Fibroblast of peridontal ligament (primary cell): ENCODE measurements around the gene P2RY12.
"Not testable (repeated sequence)": the region's sequence is repeated elsewhere in the genome, so short reads cannot be mapped to it uniquely, and the experiment has no call there.

Source experiments
- DNase-seq: peaks from one replicate; pipeline ENCODE4 v3.0.0-alpha.2; 2010; ENCODE audit errors: extremely low read depth

The P2RY12 gene

DNA sequence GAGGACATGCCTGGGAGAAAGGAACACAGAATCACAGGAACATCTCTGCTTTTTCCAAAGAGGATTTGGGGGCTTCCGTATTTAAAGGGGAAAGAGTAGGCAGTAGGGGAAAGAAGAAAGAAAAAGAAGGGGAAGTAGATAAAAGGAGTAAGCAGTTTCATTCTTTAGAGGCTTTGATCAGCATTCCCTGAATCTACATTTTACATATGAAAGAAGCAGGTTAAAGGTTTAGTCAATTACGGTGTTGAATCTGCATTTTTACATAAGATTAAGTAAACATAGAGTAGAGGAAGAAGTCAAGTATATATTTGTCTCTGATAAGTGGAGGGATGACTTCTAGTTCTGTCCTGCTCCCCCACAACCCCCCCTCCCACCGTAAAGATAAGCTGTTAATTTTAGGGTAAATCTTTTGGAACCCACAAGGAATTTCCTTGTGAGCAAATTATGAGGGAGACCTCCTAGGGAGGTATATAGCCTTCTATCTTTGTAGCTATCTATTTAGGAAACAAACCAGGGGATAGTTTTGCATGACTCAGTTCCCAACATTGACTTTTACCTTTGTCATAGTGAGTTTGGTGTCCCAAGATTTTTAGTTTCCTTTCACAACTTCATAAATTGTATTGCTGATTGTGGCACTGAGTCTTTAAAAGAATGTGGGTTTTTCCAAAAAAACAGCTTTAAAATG is 8.7 kb upstream of the P2RY12 start:
- no peak for DNase-seq

DNA sequence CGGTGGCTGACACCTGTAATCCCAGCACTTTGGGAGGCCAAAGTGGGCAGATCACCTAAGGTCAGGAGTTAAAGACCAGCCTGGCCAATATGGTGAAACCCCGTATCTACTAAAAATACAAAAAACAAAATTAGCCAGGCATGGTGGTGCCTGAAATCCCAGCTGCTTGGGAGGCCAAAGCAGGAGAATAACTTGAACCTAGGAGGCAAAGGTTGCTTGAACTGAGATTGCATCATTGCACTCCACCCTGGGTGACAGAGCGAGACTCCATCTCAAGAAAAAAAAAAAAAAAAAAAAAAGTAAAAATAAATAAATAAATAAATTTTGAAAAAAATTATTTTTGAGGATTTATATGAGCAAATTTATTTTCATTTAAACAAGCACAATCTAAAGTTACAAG is 7.6 kb upstream of the P2RY12 start:
- not testable (repeated sequence) for DNase-seq

GRCh38 chr3:151391720-151392119 is 7.2 kb upstream of the P2RY12 start:
- DNase-seq = no peak

GRCh38 chr3:151387842-151388241 is 3.3 kb upstream of the P2RY12 start:
- no peak for DNase-seq

- DNase-seq = no peak
Observed at GRCh38 chr3:151387432-151387831, 2.9 kb upstream of the P2RY12 start.

GRCh38 chr3:151386056-151386455 is 1.5 kb upstream of the P2RY12 start:
- peak; percentile 81 for DNase-seq

DNA sequence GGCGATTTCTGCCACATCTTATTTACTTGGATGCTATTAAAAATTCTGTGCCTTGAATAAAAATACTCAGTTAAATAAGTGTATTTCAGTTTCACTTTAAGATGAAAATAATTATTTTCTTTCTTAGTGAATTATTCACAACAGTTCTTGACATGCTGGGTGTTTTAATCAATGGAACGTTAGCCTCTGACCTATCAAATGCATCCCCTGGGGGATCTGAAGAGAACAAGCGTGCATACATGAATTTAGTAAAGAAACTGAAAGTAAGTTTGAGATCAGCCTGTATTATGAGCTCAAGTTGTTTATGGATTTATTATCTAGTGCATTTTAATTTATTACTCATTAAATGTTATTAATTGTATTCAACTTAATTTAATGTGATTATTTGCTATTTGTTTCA is 597 bp downstream of the P2RY12 start:
- DNase-seq = no peak

- DNase-seq = no peak
Observed at GRCh38 chr3:151383111-151383510, 1.4 kb downstream of the P2RY12 start.

- no peak for DNase-seq
Observed at GRCh38 chr3:151382671-151383070, 1.9 kb downstream of the P2RY12 start.

DNA sequence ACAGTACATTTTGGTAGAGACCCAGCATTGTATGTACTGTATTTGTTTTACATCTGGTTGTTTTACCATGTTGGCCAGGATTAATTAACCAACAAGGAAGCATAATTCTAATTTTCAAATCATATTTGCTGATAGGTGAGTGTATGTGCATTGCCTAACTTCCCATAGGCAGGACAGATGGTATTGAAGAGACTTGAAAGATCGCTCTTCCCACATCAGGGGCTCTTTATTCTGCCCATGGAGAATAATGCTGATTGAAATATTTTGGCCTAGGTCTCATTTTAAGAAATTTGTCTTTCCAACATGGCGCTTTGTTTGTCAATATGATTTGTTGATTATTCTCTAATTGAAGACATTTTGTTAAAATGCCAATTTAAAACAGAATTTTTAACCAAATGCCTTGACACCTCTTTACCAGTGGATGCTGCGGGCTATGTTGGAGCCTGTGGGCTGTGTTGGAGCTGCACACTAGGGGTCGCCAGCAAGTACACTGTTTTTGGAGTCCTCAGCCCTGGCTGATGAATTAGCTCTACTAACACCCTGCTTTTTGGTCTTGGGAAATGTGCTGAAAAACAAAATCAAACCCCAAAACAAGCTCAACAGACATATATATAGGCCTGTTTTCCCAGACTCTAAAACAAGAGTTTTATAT is 5.3 kb downstream of the P2RY12 start:
- no peak for DNase-seq

GRCh38 chr3:151377768-151378385 is 6.7 kb downstream of the P2RY12 start:
- no peak for DNase-seq

- peak; percentile 63 for DNase-seq
Observed at GRCh38 chr3:151372063-151372820, 12.3 kb downstream of the P2RY12 start.

DNA sequence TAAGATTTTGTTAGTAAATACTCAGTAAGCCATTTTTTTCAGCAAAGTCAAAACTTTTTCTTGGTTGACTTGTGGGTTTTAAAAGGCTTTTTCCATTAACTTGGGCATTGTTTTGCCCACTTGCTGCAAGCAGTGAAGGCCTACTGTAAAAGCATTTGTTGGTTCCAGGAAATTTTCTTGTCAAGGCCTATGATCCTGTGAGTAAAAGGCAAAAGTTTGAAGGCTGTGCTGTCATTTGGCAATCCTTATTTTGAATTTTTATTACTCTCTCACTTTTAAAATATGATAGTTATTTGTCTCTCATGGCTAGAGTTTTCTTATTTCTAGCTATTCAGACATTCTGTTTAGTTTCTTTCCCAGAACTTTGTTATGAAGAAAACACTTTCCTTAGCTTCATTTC is 13.0 kb downstream of the P2RY12 start:
- DNase-seq = peak; percentile 64

DNA sequence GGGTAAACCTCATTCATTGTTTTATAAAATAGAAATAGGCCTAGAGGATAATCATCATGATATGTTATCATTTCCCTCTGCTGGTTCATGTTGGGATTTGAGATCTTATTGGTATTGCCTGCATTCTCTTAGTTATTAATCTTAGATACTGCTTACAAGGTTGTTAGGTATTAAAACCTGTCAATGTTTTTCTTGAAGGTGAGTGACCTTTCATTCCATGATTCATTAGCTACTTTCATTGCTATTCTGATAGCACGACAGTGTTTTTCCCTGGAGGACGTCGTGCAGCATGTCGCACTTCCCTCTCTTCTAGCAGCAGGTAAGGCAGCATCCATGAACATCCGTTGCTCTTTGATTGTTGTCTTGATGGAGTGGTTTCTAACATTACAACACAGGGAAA is 17.1 kb downstream of the P2RY12 start:
- peak; percentile 48 for DNase-seq

GRCh38 chr3:151366993-151367392 is 17.6 kb downstream of the P2RY12 start:
- no peak for DNase-seq

DNA sequence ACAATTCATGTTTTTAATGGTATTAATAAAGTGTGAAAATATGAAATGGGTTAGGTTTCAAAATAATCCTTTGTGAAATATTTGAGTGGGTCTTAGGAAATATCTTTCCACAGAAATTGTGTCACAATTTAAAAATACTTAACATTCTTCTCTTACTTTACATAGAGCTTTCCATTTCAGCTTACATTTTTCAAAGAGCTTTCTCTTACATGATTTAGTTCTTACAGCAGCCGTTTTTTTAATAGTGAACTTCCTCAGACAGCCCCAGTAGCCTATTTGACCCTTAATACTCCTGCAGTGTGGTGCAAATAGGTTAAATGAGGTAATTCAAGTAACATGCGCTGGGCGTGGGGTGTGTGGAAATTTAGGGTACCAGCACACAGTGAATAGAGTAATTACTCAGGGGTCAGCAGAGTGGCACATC is 21.8 kb downstream of the P2RY12 start:
- peak; percentile 46 for DNase-seq

- DNase-seq = no peak
Observed at GRCh38 chr3:151357463-151357850, 27.1 kb downstream of the P2RY12 start.

- DNase-seq = peak; percentile 15
Observed at GRCh38 chr3:151356794-151357462, 27.6 kb downstream of the P2RY12 start.

DNA sequence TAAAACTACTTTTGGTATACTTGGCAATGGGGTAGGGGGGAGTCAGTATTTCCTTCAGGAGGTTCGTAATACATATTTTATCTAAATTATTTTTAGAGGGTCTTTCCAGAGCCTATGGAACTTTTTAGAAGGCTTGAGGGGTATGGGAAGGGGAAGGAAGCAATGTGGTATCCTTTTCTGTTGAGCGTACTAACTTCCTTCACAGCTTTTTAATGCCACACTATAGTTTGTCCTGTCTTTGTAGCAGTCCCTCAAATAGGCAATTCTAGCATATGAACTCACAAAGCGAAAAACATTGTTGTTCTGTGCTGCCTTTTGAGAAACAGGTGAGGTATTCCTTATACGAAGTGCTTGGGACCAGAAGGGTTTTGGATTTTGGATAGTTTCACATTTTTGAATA is 32.9 kb downstream of the P2RY12 start:
- no peak for DNase-seq

DNA sequence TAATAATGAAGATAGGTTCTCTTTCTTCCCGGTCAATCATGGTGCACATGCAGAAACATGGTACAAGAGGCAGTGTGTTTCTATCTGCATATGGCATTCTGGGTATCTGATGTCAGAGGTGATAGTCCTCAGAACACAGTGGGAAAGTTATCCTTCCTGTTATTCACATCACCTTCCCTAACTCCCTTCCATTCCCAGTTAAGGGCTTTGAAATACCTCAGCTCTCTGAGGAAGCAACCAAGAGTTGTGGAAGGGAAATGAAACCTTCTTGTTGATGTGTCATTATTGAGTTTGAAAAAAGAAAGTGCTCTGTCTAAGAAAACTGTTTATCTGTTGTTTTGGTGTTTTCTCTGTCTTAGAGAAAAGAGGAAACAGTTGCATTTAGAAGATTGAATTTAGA is 33.3 kb downstream of the P2RY12 start:
- no peak for DNase-seq

- DNase-seq = no peak
Observed at GRCh38 chr3:151350656-151351055, 33.9 kb downstream of the P2RY12 start.

GRCh38 chr3:151347432-151347831 is 37.1 kb downstream of the P2RY12 start:
- no peak for DNase-seq
